Testis (tissue), 2 donors: ENCODE data around the gene ENTPD8.

Source experiments
- CTCF ChIP-seq, 3 experiments: fragments of 450-650 bp in 2 of 3; fragments of 200-600 bp in 1 of 3; sonication (generic) in 1 of 3; IDR thresholded peaks; one replicate each; pipeline ENCODE4 v1.5.1; 2016 to 2019; ENCODE audit warnings: antibody characterized with exemption in 3 of 3, mild to moderate bottlenecking in 2 of 3, moderate library complexity in 1 of 3
- POLR2A ChIP-seq: fragments of 450-650 bp; IDR thresholded peaks from one replicate; pipeline ENCODE4 v1.6.1; 2017; ENCODE audit warnings: antibody characterized with exemption, mild to moderate bottlenecking, moderate library complexity

- TF ChIP-seq CTCF (IDR thresholded peaks at IDR 0.05): no peak
- TF ChIP-seq POLR2A: no peak
Observed at GRCh38 chr9:137464291-137464999, 23.3 kb upstream of the ENTPD8 start.
